ENCODE data around the gene CCDC68.
A peak's percentile ranks its signal among the peaks of the same experiment; 100 is the strongest.
"Not testable (repeated sequence)": the region's sequence is repeated elsewhere in the genome, so short reads cannot be mapped to it uniquely, and the experiment has no call there.

The CCDC68 gene

GRCh38 chr18:54859667-54860421 is 99.4 kb downstream of the CCDC68 start:
- Mint-ChIP-seq H3K9me3 (no peaks in the 10 kb centered on the region), H3K27ac (no peak overlapping the region)
- no peak for ATAC-seq (replicated peaks)

GRCh38 chr18:54857499-54857898 is 101.8 kb downstream of the CCDC68 start:
- no peak for DNase-seq
- no peaks in the 10 kb centered on the region for H3K36me3 Mint-ChIP-seq

More at GRCh38 chr18:54859667-54860421, 99.4 kb downstream of the CCDC68 start:
- DNase-seq: no peak
- Mint-ChIP-seq H3K36me3 (no peaks in the 10 kb centered on the region), H3K4me1 (no peaks in the 10 kb centered on the region), H3K4me3 (no peak overlapping the region), H3K27me3 (no peaks in the 10 kb centered on the region)

GRCh38 chr18:54856105-54856646 is 103.1 kb downstream of the CCDC68 start:
- H3K27ac Mint-ChIP-seq: no peak overlapping the region
- no peaks in the 10 kb centered on the region for H3K36me3 Mint-ChIP-seq
- H3K9me3 Mint-ChIP-seq: no peaks in the 10 kb centered on the region
- peaks cover 0 to 5% of the 10 kb centered on the region in 2 donors for H3K27me3 Mint-ChIP-seq
- no peak overlapping the region for H3K4me3 Mint-ChIP-seq
- H3K4me1 Mint-ChIP-seq: peaks cover 5% of the 10 kb centered on the region in 2 donors
- ATAC-seq (replicated peaks) (no peak), DNase-seq (no peak)

More at GRCh38 chr18:54857499-54857898, 101.8 kb downstream of the CCDC68 start:
- Mint-ChIP-seq H3K4me1 (peaks cover 5% of the 10 kb centered on the region in 2 donors), H3K9me3 (no peaks in the 10 kb centered on the region), H3K27me3 (peaks cover 0 to 5% of the 10 kb centered on the region in 2 donors), H3K27ac (no peak overlapping the region), H3K4me3 (no peak overlapping the region)
- no peak for ATAC-seq (replicated peaks)

- H3K4me3 Mint-ChIP-seq; H3K9me3 Mint-ChIP-seq; H3K27ac Mint-ChIP-seq; H3K27me3 Mint-ChIP-seq; DNase-seq; H3K4me1 Mint-ChIP-seq; ATAC-seq (replicated peaks); H3K36me3 Mint-ChIP-seq: not testable (repeated sequence)
These were observed 104.2 kb downstream of the CCDC68 start for GRCh38 chr18:54855050-54855449.

GRCh38 chr18:54852780-54853675 is 106.2 kb downstream of the CCDC68 start:
- H3K9me3 Mint-ChIP-seq: no peaks in the 10 kb centered on the region
- H3K4me1 Mint-ChIP-seq: peaks cover 5% of the 10 kb centered on the region in 2 donors
- DNase-seq (no peak), ATAC-seq (replicated peaks) (peak in 1 of 2 donors; percentile 22)
- no peak overlapping the region for H3K4me3 Mint-ChIP-seq
- no peak overlapping the region for H3K27ac Mint-ChIP-seq
- H3K27me3 Mint-ChIP-seq: peaks cover 0 to 5% of the 10 kb centered on the region in 2 donors
- H3K36me3 Mint-ChIP-seq: no peaks in the 10 kb centered on the region
